A549 (cell line): ENCODE results near the gene DERA. TPM values are rescaled to one million over a fixed set of nuclear protein-coding genes. Genes with fewer than 3 reads are reported as not detected.

ENCODE experiments used
- ATAC-seq, 2 experiments: fragments of 200-7000 bp in 1 of 2; fragments of >200 bp in 1 of 2; cut with Nextera tagmentation in 1 of 2; cut with Tn5 transposase in 1 of 2; 3 replicates each; pipeline versions ENCODE4 v1.8.0 to v1.9.1; 2018 to 2020; ENCODE audit warnings: mild to moderate bottlenecking in 1 of 2, moderate library complexity in 1 of 2
- CTCF ChIA-PET: fragments of 300-600 bp; sonication (Branson Sonifier 250); formaldehyde crosslinking; extraction: SDS; loops from one replicate; lab custom pipeline; 2021; ENCODE audit warnings: antibody characterized with exemption, inconsistent platforms; lab: Yijun Ruan, JAX
- POLR2A ChIA-PET: fragments of 350-600 bp; formaldehyde crosslinking; extraction: SDS; loops from one replicate; lab custom pipeline; 2021; ENCODE audit warnings: antibody characterized with exemption, inconsistent platforms; lab: Yijun Ruan, JAX
- DNase-seq, 2 experiments: peaks; one replicate each; pipeline versions ENCODE4 v3.0.0 to v3.0.0-alpha.2; 2011 to 2016; ENCODE audit warnings: low read depth in 1 of 2, low spot score in 1 of 2
- FAIRE-seq: peaks from 2 replicates; lab custom pipeline; 2011; peaks lifted over from hg19 to GRCh38; lab: Jason Lieb, UNC
- H3K27ac ChIP-seq, 2 experiments: fragments of >200 bp; sonication (Bioruptor Twin); formaldehyde crosslinking; 3 replicates each; pipeline ENCODE4 v1.5.1; 2016 to 2017
- H3K4me1 ChIP-seq: fragments of >200 bp; sonication (Bioruptor Twin); formaldehyde crosslinking; 3 replicates; pipeline ENCODE4 v1.6.1; 2016
- H3K4me2 ChIP-seq: fragments of >200 bp; sonication (Bioruptor Twin); formaldehyde crosslinking; 3 replicates; pipeline ENCODE4 v1.6.1; 2016
- H3K4me3 ChIP-seq: fragments of >200 bp; sonication (Bioruptor Twin); formaldehyde crosslinking; 3 replicates; pipeline ENCODE4 v1.5.1; 2016
- H3K9me3 ChIP-seq: fragments of >200 bp; sonication (Bioruptor Twin); formaldehyde crosslinking; 3 replicates; pipeline ENCODE4 v1.6.1; 2016
- BHLHE40 ChIP-seq: IDR thresholded peaks from 2 replicates; pipeline ENCODE4 v1.6.1; 2012; ENCODE audit warnings: low read depth, low read length, inconsistent platforms
- CEBPB ChIP-seq, 2 experiments: fragments of >200 bp in 1 of 2; sonication (Bioruptor Twin) in 1 of 2; formaldehyde crosslinking in 1 of 2; IDR thresholded peaks; 2 replicates each; pipeline ENCODE4 v1.6.1; 2012 to 2016
- EHF ChIP-seq: fragments of 250-450 bp; sonication (Bioruptor Pico); IDR thresholded peaks from 2 replicates; pipeline ENCODE4 v1.5.0; 2020; ENCODE audit warnings: mild to moderate bottlenecking
- EHMT2 ChIP-seq: fragments of 200-600 bp; sonication (generic); IDR thresholded peaks from 2 replicates; pipeline ENCODE4 v1.6.1; 2016; ENCODE audit warnings: antibody characterized with exemption, low read depth, mild to moderate bottlenecking, moderate library complexity
- EP300 ChIP-seq, 2 experiments: fragments of >200 bp; sonication (Bioruptor Twin); formaldehyde crosslinking; IDR thresholded peaks; 2 replicates in 1 of 2; 3 replicates in 1 of 2; pipeline ENCODE4 v1.6.1; 2016 to 2017
- FOSB ChIP-seq: fragments of 250-450 bp; sonication (Bioruptor Pico); IDR thresholded peaks from 2 replicates; pipeline ENCODE4 v1.5.0; 2020; ENCODE audit warnings: mild to moderate bottlenecking, moderate library complexity
- FOSL2 ChIP-seq, 2 experiments: fragments of 450-650 bp in 1 of 2; fragments of >200 bp in 1 of 2; sonication (Bioruptor Twin) in 1 of 2; formaldehyde crosslinking; IDR thresholded peaks; 2 replicates each; pipeline versions ENCODE4 v1.5.0 to v1.6.1; 2016 to 2020; ENCODE audit warnings: mild to moderate bottlenecking in 1 of 2, moderate library complexity in 1 of 2
- FOXS1 ChIP-seq: fragments of 250-450 bp; sonication (Bioruptor Pico); IDR thresholded peaks from 2 replicates; pipeline ENCODE4 v1.5.0; 2020; ENCODE audit warnings: mild to moderate bottlenecking, moderate library complexity
- GATA3 ChIP-seq: IDR thresholded peaks from 2 replicates; pipeline ENCODE4 v1.6.1; 2012; ENCODE audit warnings: borderline replicate concordance
- HMGXB4 ChIP-seq: fragments of 250-450 bp; sonication (Bioruptor Pico); IDR thresholded peaks from 2 replicates; pipeline ENCODE4 v1.5.0; 2021; ENCODE audit warnings: mild to moderate bottlenecking, moderate library complexity, borderline replicate concordance
- HOXB5 ChIP-seq: fragments of 250-450 bp; sonication (Bioruptor Pico); IDR thresholded peaks from 2 replicates; pipeline ENCODE4 v1.5.0; 2020; ENCODE audit warnings: mild to moderate bottlenecking, moderate library complexity
- JUN ChIP-seq, 2 experiments: fragments of >200 bp; sonication (Bioruptor Twin); formaldehyde crosslinking; IDR thresholded peaks; 2 replicates in 1 of 2; 3 replicates in 1 of 2; pipeline ENCODE4 v1.6.1; 2016 to 2017
- NFE2L2 ChIP-seq: fragments of 150-350 bp; conservative IDR thresholded peaks from 2 replicates; pipeline ENCODE4 v1.6.1; 2014; ENCODE audit warnings: low read length
- POLR2A ChIP-seq: IDR thresholded peaks from 2 replicates; pipeline ENCODE4 v1.6.1; 2012; ENCODE audit warnings: mild to moderate bottlenecking, low read length
- RFX5 ChIP-seq: fragments of 450-650 bp; IDR thresholded peaks from 2 replicates; pipeline ENCODE4 v1.7.1; 2014; ENCODE audit warnings: antibody characterized with exemption, mild to moderate bottlenecking, moderate library complexity
- RNF2 ChIP-seq: fragments of 200-600 bp; sonication (generic); IDR thresholded peaks from 2 replicates; pipeline ENCODE4 v1.6.1; 2016; ENCODE audit warnings: low read depth, mild to moderate bottlenecking, antibody characterized with exemption, moderate library complexity, borderline replicate concordance
- SREBF2 ChIP-seq: fragments of 450-650 bp; IDR thresholded peaks from 2 replicates; pipeline ENCODE4 v1.6.1; 2014; ENCODE audit warnings: mild to moderate bottlenecking, moderate library complexity
- USF2 ChIP-seq: fragments of 450-650 bp; IDR thresholded peaks from 2 replicates; pipeline ENCODE4 v1.6.1; 2014; ENCODE audit warnings: antibody characterized with exemption
- ZC3H11A ChIP-seq: fragments of 450-650 bp; IDR thresholded peaks from 2 replicates; pipeline ENCODE4 v1.6.1; 2014; ENCODE audit warnings: antibody characterized with exemption, mild to moderate bottlenecking
- ZNF302 ChIP-seq: fragments of 250-450 bp; sonication (Bioruptor Pico); IDR thresholded peaks from 2 replicates; pipeline ENCODE4 v1.9.0; 2021; ENCODE audit warnings: inconsistent platforms, mild to moderate bottlenecking, moderate library complexity
- WGBS: methylation state at CpG from one replicate; pipeline ENCODE4 v1.1.6; 2017; ENCODE audit errors: missing lambda C conversion rate; 5-methylcytosine and 5-hydroxymethylcytosine counted together
- polyA plus RNA-seq, 4 experiments: library from polyadenylated mRNA; depleted of rRNA in 3 of 4; stranded (reverse); fragments of >200 nt; fragmentation: RNase III in 1 of 4; extraction: RNeasy Plus Mini Kit Qiagen cat#74134 plus additional on column Dnase treatment in 1 of 4; gene quantifications; 2 replicates in 3 of 4; 3 replicates in 1 of 4; pipeline ENCODE4 v1.2.3, GENCODE V29; 2011 to 2017
- TF ChIP-seq, protein P1 (sequence below): fragments of >200 bp; sonication (Bioruptor Twin); formaldehyde crosslinking; IDR thresholded peaks from 3 replicates; pipeline ENCODE4 v1.5.1; 2016
- TF ChIP-seq, protein P2 (sequence below): fragments of 250-450 bp; sonication (Bioruptor Pico); IDR thresholded peaks from 2 replicates; pipeline ENCODE4 v1.5.0; 2020; ENCODE audit warnings: low read depth, mild to moderate bottlenecking, moderate library complexity

DERA gene
- polyA plus RNA-seq, 2 of the 4 experiments (the other 2 are of a cell fraction) = 45.2 to 65.0 TPM

GRCh38 chr12:15962760-15963159, 51.6 kb downstream of the DERA start:
- ChIA-PET POLR2A (no interaction called here), CTCF (interaction anchor here (0.6 kb wide), 1 partner anchor 104 kb away, joined by 3 read pairs; no protein-coding TSS in a partner anchor)
- DNase-seq = no peak
- TF ChIP-seq EHF (CRISPR knock-in tag) = no peak
- TF ChIP-seq HOXB5 = no peak
- no peak overlapping the region for H3K4me3 ChIP-seq
- no peak for FAIRE-seq
- H3K4me2 ChIP-seq = peak overlapping the region; percentile 21; the same call in 1 of the 3 replicates
- no peak overlapping the region for H3K27ac ChIP-seq
- no peaks in the 10 kb centered on the region for H3K9me3 ChIP-seq
- ATAC-seq = no peak; a peak in 1 of 6 replicates
- WGBS = 82% methylated on average over 4 of the region's 4 CpGs
- peaks cover 9% of the 10 kb centered on the region; the same call in 2 of the 3 replicates for H3K4me1 ChIP-seq

DNA sequence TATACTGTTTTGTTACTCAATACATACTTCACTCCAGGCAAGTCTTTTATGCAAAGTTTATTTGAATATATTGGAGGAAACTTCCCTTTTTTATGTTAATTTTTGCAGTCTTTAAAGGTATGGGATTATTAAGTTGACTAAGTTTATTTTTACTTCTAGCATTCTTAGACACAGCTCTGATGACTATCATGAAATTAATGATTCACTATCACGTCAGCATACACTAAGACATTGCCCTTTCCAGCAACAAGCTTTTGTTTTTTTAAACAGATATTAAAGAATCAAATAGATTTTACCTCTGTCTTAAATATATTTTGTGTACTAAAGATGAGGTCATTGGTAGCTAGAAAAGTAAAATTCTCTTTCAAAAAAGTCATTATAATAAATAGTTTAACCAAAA, 52.1 kb downstream of the DERA start:
- WGBS = 67% methylated on average over 1 of the region's 1 CpG

GRCh38 chr12:15966426-15966825, 55.3 kb downstream of the DERA start:
- Histone ChIP-seq H3K9me3 (no peaks in the 10 kb centered on the region), H3K4me1 (peaks cover 9% of the 10 kb centered on the region; the same call in 2 of the 3 replicates), H3K4me2 (no peak overlapping the region), H3K4me3 (no peak overlapping the region), H3K27ac (no peak overlapping the region)
- 92% methylated on average over 1 of the region's 1 CpG for WGBS
- no peak for DNase-seq
- no peak for ATAC-seq
- no peak for FAIRE-seq
- ChIA-PET POLR2A (no interaction called here), CTCF (interaction anchor here (1.2 kb wide), 1 partner anchor 23 kb away, joined by 3 read pairs; no protein-coding TSS in a partner anchor)
- TF ChIP-seq EP300 (IDR thresholded peaks at IDR 0.05) = no peak
- no peak for TF ChIP-seq FOSB (CRISPR knock-in tag)
- TF ChIP-seq, protein P1, sequence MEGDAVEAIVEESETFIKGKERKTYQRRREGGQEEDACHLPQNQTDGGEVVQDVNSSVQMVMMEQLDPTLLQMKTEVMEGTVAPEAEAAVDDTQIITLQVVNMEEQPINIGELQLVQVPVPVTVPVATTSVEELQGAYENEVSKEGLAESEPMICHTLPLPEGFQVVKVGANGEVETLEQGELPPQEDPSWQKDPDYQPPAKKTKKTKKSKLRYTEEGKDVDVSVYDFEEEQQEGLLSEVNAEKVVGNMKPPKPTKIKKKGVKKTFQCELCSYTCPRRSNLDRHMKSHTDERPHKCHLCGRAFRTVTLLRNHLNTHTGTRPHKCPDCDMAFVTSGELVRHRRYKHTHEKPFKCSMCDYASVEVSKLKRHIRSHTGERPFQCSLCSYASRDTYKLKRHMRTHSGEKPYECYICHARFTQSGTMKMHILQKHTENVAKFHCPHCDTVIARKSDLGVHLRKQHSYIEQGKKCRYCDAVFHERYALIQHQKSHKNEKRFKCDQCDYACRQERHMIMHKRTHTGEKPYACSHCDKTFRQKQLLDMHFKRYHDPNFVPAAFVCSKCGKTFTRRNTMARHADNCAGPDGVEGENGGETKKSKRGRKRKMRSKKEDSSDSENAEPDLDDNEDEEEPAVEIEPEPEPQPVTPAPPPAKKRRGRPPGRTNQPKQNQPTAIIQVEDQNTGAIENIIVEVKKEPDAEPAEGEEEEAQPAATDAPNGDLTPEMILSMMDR = no peak
- no peak for TF ChIP-seq ZC3H11A
- no peak for TF ChIP-seq EHMT2
- TF ChIP-seq FOSL2 (IDR thresholded peaks at IDR 0.05) = no peak
- TF ChIP-seq FOSL2 (CRISPR knock-in tag; IDR thresholded peaks at IDR 0.05) = no peak
- no peak for TF ChIP-seq GATA3
- no peak for TF ChIP-seq RNF2
- no peak for TF ChIP-seq BHLHE40
- no peak for TF ChIP-seq HOXB5
- no peak for TF ChIP-seq RFX5
- no peak for TF ChIP-seq SREBF2
- TF ChIP-seq POLR2A = no peak

More for the DNA sequence above, 52.1 kb downstream of the DERA start:
- ChIA-PET CTCF (interaction anchor here (0.6 kb wide), 1 partner anchor 103 kb away, joined by 3 read pairs; no protein-coding TSS in a partner anchor), POLR2A (interaction anchor here (0.6 kb wide), 1 partner anchor 24 kb away, joined by 3 read pairs; no protein-coding TSS in a partner anchor)
- H3K27ac ChIP-seq = no peak overlapping the region
- DNase-seq = no peak
- ATAC-seq = no peak
- H3K4me1 ChIP-seq = peaks cover 9% of the 10 kb centered on the region; the same call in 2 of the 3 replicates
- H3K4me2 ChIP-seq = peak overlapping the region; percentile 21; the same call in 1 of the 3 replicates
- no peak overlapping the region for H3K4me3 ChIP-seq
- peak; percentile 28 for FAIRE-seq
- no peaks in the 10 kb centered on the region for H3K9me3 ChIP-seq
- TF ChIP-seq HMGXB4 (CRISPR knock-in tag) (no peak), EP300 (IDR thresholded peaks at IDR 0.05) (no peak), CEBPB (IDR thresholded peaks at IDR 0.05) (no peak), ZNF302 (no peak), FOSB (CRISPR knock-in tag) (no peak), NFE2L2 (no peak), RFX5 (no peak), FOXS1 (no peak), JUN (IDR thresholded peaks at IDR 0.05) (no peak), POLR2A (no peak), FOSL2 (IDR thresholded peaks at IDR 0.05) (no peak), FOSL2 (CRISPR knock-in tag; IDR thresholded peaks at IDR 0.05) (no peak), RNF2 (no peak), USF2 (no peak)
- TF ChIP-seq, protein P2, sequence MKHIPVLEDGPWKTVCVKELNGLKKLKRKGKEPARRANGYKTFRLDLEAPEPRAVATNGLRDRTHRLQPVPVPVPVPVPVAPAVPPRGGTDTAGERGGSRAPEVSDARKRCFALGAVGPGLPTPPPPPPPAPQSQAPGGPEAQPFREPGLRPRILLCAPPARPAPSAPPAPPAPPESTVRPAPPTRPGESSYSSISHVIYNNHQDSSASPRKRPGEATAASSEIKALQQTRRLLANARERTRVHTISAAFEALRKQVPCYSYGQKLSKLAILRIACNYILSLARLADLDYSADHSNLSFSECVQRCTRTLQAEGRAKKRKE = no peak
- TF ChIP-seq, protein P1 = no peak
